NT2/D1 (cell line): ENCODE data around the gene DHH.

ENCODE experiments used
- DNase-seq: peaks from one replicate; pipeline ENCODE4 v3.0.0-alpha.2; 2011; ENCODE audit warnings: low read depth, low spot score
- H3K27me3 ChIP-seq: 2 replicates; pipeline ENCODE4 v1.6.0; 2011; ENCODE audit warnings: mild to moderate bottlenecking; ENCODE audit not compliant: insufficient read length, insufficient read depth
- H3K36me3 ChIP-seq: 2 replicates; pipeline ENCODE4 v1.6.1; 2011; ENCODE audit warnings: mild to moderate bottlenecking, low read length, mixed read lengths; ENCODE audit not compliant: insufficient read depth, insufficient read length
- H3K4me1 ChIP-seq: 2 replicates; pipeline ENCODE4 v1.5.1; 2011; ENCODE audit not compliant: insufficient read depth, insufficient read length
- H3K4me3 ChIP-seq: 2 replicates; pipeline ENCODE4 v1.5.1; 2011; ENCODE audit warnings: low read depth; ENCODE audit not compliant: insufficient read length
- H3K9ac ChIP-seq: 2 replicates; pipeline ENCODE4 v1.6.0; 2011; ENCODE audit warnings: low read depth; ENCODE audit not compliant: insufficient read length
- H3K9me3 ChIP-seq: 2 replicates; pipeline ENCODE4 v1.5.1; 2011; ENCODE audit warnings: mild to moderate bottlenecking, low read length; ENCODE audit not compliant: insufficient read depth
- SUZ12 ChIP-seq: IDR thresholded peaks from 2 replicates; pipeline ENCODE4 v1.6.1; 2011; ENCODE audit not compliant: insufficient read length, insufficient read depth; ENCODE audit errors: extremely low read depth
- YY1 ChIP-seq: IDR thresholded peaks from 2 replicates; pipeline ENCODE4 v1.6.1; 2011; ENCODE audit not compliant: insufficient read length, insufficient read depth
- ZNF274 ChIP-seq: IDR thresholded peaks from 2 replicates; pipeline ENCODE4 v1.6.1; 2011; ENCODE audit warnings: mild to moderate bottlenecking, low read depth, low read length

Gene DHH

GRCh38 chr12:49093792-49094159, 825 bp downstream of the DHH start:
- TF ChIP-seq YY1: no peak
- TF ChIP-seq ZNF274: no peak
- TF ChIP-seq SUZ12: no peak
- H3K9ac ChIP-seq: no peak overlapping the region
- H3K36me3 ChIP-seq: peaks cover 16% of the 10 kb centered on the region
- no peak for DNase-seq
- H3K9me3 ChIP-seq: no peaks in the 10 kb centered on the region
- peaks cover 10% of the 10 kb centered on the region for H3K4me1 ChIP-seq
- H3K27me3 ChIP-seq: peaks cover 52% of the 10 kb centered on the region
- no peak overlapping the region for H3K4me3 ChIP-seq

GRCh38 chr12:49092816-49093406, 1.7 kb downstream of the DHH start:
- Histone ChIP-seq H3K27me3 (peaks cover 60% of the 10 kb centered on the region), H3K36me3 (peaks cover 16% of the 10 kb centered on the region)

GRCh38 chr12:49092086-49092815, 2.4 kb downstream of the DHH start:
- Histone ChIP-seq H3K4me3 (peak overlapping the region; percentile 19), H3K27me3 (peaks cover 67% of the 10 kb centered on the region)

More at GRCh38 chr12:49092816-49093406, 1.7 kb downstream of the DHH start:
- TF ChIP-seq SUZ12 (no peak), ZNF274 (no peak), YY1 (no peak)
- DNase-seq: no peak
- Histone ChIP-seq H3K4me3 (peak overlapping the region; percentile 19), H3K4me1 (peaks cover 10% of the 10 kb centered on the region), H3K9me3 (no peaks in the 10 kb centered on the region), H3K9ac (peak overlapping the region; percentile 12)

GRCh38 chr12:49091836-49092085, 2.8 kb downstream of the DHH start:
- Histone ChIP-seq H3K9ac (peak overlapping the region; percentile 12), H3K27me3 (peaks cover 72% of the 10 kb centered on the region), H3K4me1 (peaks cover 6% of the 10 kb centered on the region), H3K9me3 (no peaks in the 10 kb centered on the region), H3K36me3 (peaks cover 4% of the 10 kb centered on the region), H3K4me3 (peak overlapping the region; percentile 19)
- no peak for DNase-seq
- TF ChIP-seq ZNF274: no peak
- no peak for TF ChIP-seq YY1
- TF ChIP-seq SUZ12: no peak

More at GRCh38 chr12:49092086-49092815, 2.4 kb downstream of the DHH start:
- H3K4me1 ChIP-seq: peaks cover 6% of the 10 kb centered on the region
- no peak for TF ChIP-seq YY1
- peak; percentile 51 for DNase-seq
- peaks cover 9% of the 10 kb centered on the region for H3K36me3 ChIP-seq
- peak overlapping the region; percentile 12 for H3K9ac ChIP-seq
- no peaks in the 10 kb centered on the region for H3K9me3 ChIP-seq

- Histone ChIP-seq H3K9ac (peak overlapping the region; percentile 12), H3K27me3 (peaks cover 77% of the 10 kb centered on the region), H3K4me1 (peaks cover 6% of the 10 kb centered on the region), H3K9me3 (no peaks in the 10 kb centered on the region), H3K36me3 (no peaks in the 10 kb centered on the region), H3K4me3 (peak overlapping the region; percentile 19)
- TF ChIP-seq ZNF274 (no peak), YY1 (no peak), SUZ12 (no peak)
- DNase-seq: no peak
Observed at GRCh38 chr12:49091056-49091835, 3.4 kb downstream of the DHH start.

- DNase-seq: no peak
- Histone ChIP-seq H3K4me3 (peak overlapping the region; percentile 50), H3K9ac (peak overlapping the region; percentile 77)
Observed at GRCh38 chr12:49089821-49090773, 4.5 kb downstream of the DHH start.

GRCh38 chr12:49088932-49089330, 5.7 kb downstream of the DHH start:
- Histone ChIP-seq H3K9ac (no peak overlapping the region), H3K4me3 (no peak overlapping the region), H3K36me3 (no peaks in the 10 kb centered on the region), H3K9me3 (no peaks in the 10 kb centered on the region; the same call in 1 of the 2 replicates), H3K4me1 (peaks cover 3% of the 10 kb centered on the region), H3K27me3 (peaks cover 76% of the 10 kb centered on the region)
- DNase-seq: no peak
- no peak for TF ChIP-seq ZNF274
- peak; percentile 35 for TF ChIP-seq SUZ12

More at GRCh38 chr12:49089821-49090773, 4.5 kb downstream of the DHH start:
- peaks cover 79% of the 10 kb centered on the region for H3K27me3 ChIP-seq
- H3K9me3 ChIP-seq: no peaks in the 10 kb centered on the region
- peak; percentile 99 for TF ChIP-seq SUZ12
- no peak for TF ChIP-seq ZNF274
- no peaks in the 10 kb centered on the region for H3K36me3 ChIP-seq
- H3K4me1 ChIP-seq: peaks cover 6% of the 10 kb centered on the region
